ENCODE results near the gene PCDHA6. TPM values are rescaled to one million over a fixed set of nuclear protein-coding genes. Genes with fewer than 3 reads are reported as not detected.
"Not testable (repeated sequence)": the region's sequence is repeated elsewhere in the genome, so short reads cannot be mapped to it uniquely, and the experiment has no call there.

The PCDHA6 gene
- total RNA-seq, 1 donor from 2014 or later, result 0.30 TPM

- no peak for DNase-seq
Observed at GRCh38 chr5:140822281-140822629, 5.5 kb upstream of the PCDHA6 start.

GRCh38 chr5:140822969-140823368, 4.8 kb upstream of the PCDHA6 start:
- not testable (repeated sequence) for DNase-seq

GRCh38 chr5:140823475-140823874, 4.3 kb upstream of the PCDHA6 start:
- no peak for DNase-seq

GRCh38 chr5:140828362-140828737, 590 bp downstream of the PCDHA6 start:
- no peak for DNase-seq

GRCh38 chr5:140829511-140830501, 2.0 kb downstream of the PCDHA6 start:
- not testable (repeated sequence) for DNase-seq

- no peak for DNase-seq
Observed at GRCh38 chr5:140833993-140834392, 6.2 kb downstream of the PCDHA6 start, which contains the start of gene PCDHA7. TSS of gene PCDHA7 (plus strand) at chr5:140834269. CDS start at chr5:140834384, 115 bp downstream.

- DNase-seq, result not testable (repeated sequence)
Observed at GRCh38 chr5:140834439-140835008, 6.8 kb downstream of the PCDHA6 start.

GRCh38 chr5:140835622-140836510, 8.1 kb downstream of the PCDHA6 start:
- no peak for DNase-seq

- DNase-seq, result no peak
Observed at GRCh38 chr5:140840978-140841962, 13.5 kb downstream of the PCDHA6 start, which contains the start of gene PCDHA8. TSS of gene PCDHA8 (plus strand) at chr5:140841187. CDS start at chr5:140841322, 135 bp downstream.

GRCh38 chr5:140842798-140843733, 15.3 kb downstream of the PCDHA6 start:
- no peak for DNase-seq

- not testable (repeated sequence) for DNase-seq
Observed at GRCh38 chr5:140848139-140849102, 20.7 kb downstream of the PCDHA6 start, which contains the start of gene PCDHA9. TSS of gene PCDHA9 (plus strand) at chr5:140848382. CDS start at chr5:140848496, 114 bp downstream.

- DNase-seq, result not testable (repeated sequence)
Observed at GRCh38 chr5:140849831-140850634, 22.3 kb downstream of the PCDHA6 start.

GRCh38 chr5:140855772-140856674, 28.3 kb downstream of the PCDHA6 start, which contains the start of gene PCDHA10:
TSS of gene PCDHA10 (plus strand) at chr5:140855897. CDS start at chr5:140856049, 152 bp downstream.
- DNase-seq, result no peak

GRCh38 chr5:140857177-140857986, 29.6 kb downstream of the PCDHA6 start:
- DNase-seq, result no peak

- DNase-seq, result no peak
Observed at GRCh38 chr5:140857987-140858240, 30.2 kb downstream of the PCDHA6 start.
